Measurements from ENCODE around the gene ITGA8.
"Not testable (repeated sequence)": the region's sequence is repeated elsewhere in the genome, so short reads cannot be mapped to it uniquely, and the experiment has no call there.

Gene ITGA8

GRCh38 chr10:15605740-15606369 lies 113.9 kb downstream of the ITGA8 start:
- no peak for DNase-seq

GRCh38 chr10:15603446-15604011 lies 116.2 kb downstream of the ITGA8 start:
- DNase-seq = no peak

GRCh38 chr10:15601819-15602218 lies 117.9 kb downstream of the ITGA8 start:
- no peak for DNase-seq

GRCh38 chr10:15595260-15595659 lies 124.5 kb downstream of the ITGA8 start:
- DNase-seq = no peak

- DNase-seq = no peak
Observed at GRCh38 chr10:15591937-15592336, 127.8 kb downstream of the ITGA8 start.

- no peak for DNase-seq
Observed at GRCh38 chr10:15591431-15591830, 128.3 kb downstream of the ITGA8 start.

GRCh38 chr10:15588635-15589508 lies 130.8 kb downstream of the ITGA8 start:
- DNase-seq = no peak

- no peak for DNase-seq
Observed at GRCh38 chr10:15588151-15588550, 131.6 kb downstream of the ITGA8 start.

GRCh38 chr10:15587271-15587670 lies 132.5 kb downstream of the ITGA8 start:
- DNase-seq = no peak

GRCh38 chr10:15585303-15585715 lies 134.4 kb downstream of the ITGA8 start:
- DNase-seq = no peak

- DNase-seq = not testable (repeated sequence)
Observed at GRCh38 chr10:15582972-15583371, 136.8 kb downstream of the ITGA8 start.

GRCh38 chr10:15579605-15580004 lies 140.1 kb downstream of the ITGA8 start:
- no peak for DNase-seq

GRCh38 chr10:15572531-15573045 lies 147.1 kb downstream of the ITGA8 start:
- DNase-seq = no peak

GRCh38 chr10:15571575-15571974 lies 148.1 kb downstream of the ITGA8 start:
- no peak for DNase-seq

- no peak for DNase-seq
Observed at GRCh38 chr10:15570738-15571339, 148.9 kb downstream of the ITGA8 start.

GRCh38 chr10:15567952-15568351 lies 151.8 kb downstream of the ITGA8 start:
- no peak for DNase-seq

- no peak for DNase-seq
Observed at GRCh38 chr10:15563246-15563645, 156.5 kb downstream of the ITGA8 start.

GRCh38 chr10:15562578-15562977 lies 157.1 kb downstream of the ITGA8 start:
- no peak for DNase-seq

GRCh38 chr10:15562116-15562515 lies 157.6 kb downstream of the ITGA8 start:
- DNase-seq = no peak

GRCh38 chr10:15558136-15558535 lies 161.6 kb downstream of the ITGA8 start:
- DNase-seq = no peak

GRCh38 chr10:15557168-15557567 lies 162.6 kb downstream of the ITGA8 start:
- not testable (repeated sequence) for DNase-seq

GRCh38 chr10:15550950-15551349 lies 168.8 kb downstream of the ITGA8 start:
- no peak for DNase-seq

- DNase-seq = no peak
Observed at GRCh38 chr10:15548331-15548730, 171.4 kb downstream of the ITGA8 start.
